ENCODE measurements around the gene SAG.

The SAG gene

DNA sequence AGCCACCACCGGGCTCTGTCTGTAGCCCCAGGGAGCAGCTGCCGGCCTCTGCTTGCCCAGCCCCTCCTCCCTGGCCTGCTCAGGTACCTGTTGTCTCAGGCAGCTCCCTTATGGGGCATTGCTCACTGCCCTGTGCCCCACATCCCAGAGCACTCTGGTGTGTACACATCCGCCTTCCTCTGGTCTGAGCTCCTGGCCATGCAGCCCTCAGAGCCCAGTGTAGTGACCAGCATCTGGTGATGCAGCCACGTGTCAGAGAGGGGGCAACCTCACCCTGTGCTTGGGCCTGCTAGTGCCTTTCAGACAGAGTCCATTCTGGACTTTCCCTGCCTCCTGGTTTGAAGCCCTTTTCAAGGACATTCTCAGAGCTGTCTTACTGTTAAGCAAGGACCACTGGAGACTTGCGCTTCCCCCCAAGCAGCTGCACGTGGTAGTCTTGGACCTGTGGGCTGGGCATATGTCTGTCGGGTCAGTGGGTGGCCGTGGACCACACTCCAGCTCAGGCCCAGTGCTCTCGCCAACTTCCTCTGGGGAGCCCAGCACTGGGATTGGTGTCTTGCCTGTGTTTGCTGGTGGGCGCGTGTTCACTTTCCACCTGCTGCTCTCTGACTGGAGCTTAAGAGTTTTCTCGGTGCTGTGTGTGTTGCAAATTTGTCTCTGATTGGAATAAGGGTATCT lies 77.3 kb downstream of the SAG start:
- DNase-seq, result no peak

- DNase-seq, result peak; percentile 61
Measured at GRCh38 chr2:233385489-233386044, 78.0 kb downstream of the SAG start.

DNA sequence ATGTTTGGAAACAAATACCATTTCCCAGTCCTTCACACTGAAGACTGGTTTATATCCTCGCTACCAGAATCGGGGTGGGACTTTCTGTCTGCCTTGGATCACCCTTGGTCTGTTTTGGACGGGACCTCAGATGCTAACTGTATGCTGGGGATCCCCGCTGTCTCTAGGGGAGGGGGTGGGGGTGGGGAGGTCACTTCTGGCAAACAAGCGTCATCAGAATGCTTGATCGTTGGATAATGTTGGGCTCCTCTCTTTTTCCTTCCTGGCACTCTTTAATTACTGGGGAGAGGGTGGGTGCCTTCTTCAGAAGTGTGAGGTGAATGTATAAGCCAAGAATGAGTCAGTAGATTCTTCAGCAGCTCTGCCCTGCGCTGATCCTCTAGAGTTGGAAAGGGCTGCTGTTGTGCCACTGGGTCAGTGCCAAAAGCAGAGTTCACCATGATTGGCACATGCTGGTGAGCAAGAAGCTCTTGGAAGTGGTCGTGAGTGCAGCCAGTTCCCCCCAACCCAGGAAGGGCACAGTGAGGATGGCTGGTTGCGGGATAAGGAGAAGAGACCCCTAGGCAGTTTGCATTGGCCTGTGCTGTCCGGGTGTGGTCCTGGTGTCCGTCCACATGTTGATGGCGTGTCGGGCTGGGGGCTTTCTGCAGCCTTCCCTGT lies 78.9 kb downstream of the SAG start:
- DNase-seq, result no peak

DNA sequence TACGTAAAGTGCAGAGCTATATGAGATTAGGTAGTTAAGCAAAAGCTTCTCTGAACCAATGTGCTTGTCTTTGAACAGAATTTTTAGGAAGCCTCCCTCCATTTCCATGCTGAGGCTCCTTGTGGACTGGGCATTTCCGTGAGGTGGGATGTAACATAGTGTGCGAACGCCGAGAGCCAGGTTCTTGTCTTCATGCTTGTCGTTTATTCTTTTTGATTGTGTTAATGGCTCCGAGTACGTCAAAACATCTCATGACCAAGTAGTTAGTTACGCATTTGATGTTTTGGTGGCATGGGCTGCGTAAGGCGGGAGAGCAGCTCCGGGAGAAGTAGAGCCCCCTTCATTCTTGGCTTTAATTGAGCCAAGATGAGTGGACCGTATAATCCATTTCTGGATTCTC lies 79.6 kb downstream of the SAG start:
- no peak for DNase-seq

DNA sequence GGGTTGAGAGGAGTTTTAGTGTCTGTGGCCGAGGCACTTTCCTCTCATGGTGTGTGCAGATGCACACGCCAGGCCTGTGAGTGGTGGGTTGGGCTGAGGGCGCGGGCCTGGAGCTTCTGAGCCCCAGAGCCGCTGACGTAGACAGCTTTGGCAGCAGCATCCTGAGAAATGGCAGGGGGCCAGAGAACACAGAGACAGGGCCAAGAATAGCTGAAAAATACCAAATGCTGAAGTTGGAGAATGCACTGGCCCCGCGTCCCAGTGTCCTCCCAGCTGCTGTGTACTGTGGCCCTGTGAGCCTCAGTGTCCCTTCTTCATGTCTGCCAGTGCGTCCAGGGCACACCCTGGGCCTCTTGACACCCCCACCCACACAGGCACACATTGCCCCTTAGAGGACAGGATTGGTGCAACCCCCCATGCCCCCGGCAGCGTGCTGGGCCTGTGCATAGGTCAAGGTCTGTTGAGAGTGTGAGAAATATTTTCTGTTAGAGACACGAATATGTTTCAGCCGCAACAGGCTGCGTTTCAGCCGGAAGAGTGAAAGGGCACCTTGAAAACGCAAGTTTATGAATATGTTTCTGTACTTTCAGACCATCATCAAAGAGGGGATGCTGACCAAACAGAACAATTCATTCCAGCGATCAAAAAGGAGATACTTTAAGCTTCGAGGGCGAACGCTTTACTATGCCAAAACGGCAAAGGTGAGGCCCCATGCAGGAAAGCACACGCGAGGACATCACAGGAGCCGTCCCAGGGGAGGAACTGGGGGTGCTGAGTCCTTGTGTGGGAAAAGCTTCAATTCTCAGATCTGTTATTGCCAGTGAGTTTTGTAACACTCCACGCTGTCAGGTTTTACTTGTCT lies 80.3 kb downstream of the SAG start:
- no peak for DNase-seq

GRCh38 chr2:233389601-233390125 lies 82.0 kb downstream of the SAG start:
- no peak for DNase-seq

DNA sequence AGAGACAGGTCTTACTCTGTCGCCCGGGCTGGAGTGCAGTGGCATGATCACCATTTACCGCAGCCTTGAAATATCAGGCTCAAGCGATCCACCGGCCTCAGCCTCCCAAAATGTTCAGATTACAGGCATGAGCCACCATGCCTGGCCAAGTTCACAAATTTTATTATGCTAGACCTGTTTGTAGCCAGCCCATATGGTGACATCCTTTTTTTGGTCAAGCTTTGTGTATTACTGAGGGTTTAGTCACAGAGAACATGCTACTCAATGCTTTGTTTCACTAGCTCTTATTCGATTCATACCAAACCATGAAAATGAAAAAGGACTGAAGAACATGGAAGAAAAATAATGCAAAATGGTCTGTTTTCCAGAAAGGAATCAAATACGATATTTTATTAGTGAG lies 88.1 kb downstream of the SAG start:
- no peak for DNase-seq
